ENCODE measurements around the gene NAV1.

Gene NAV1

GRCh38 chr1:201551877-201552731 lies 13.2 kb downstream of the NAV1 start:
- DNase-seq = peak in 1 of 2 donors; percentile 60

GRCh38 chr1:201552941-201553351 lies 14.0 kb downstream of the NAV1 start:
- no peak for DNase-seq

- no peak for DNase-seq
Measured at GRCh38 chr1:201553496-201554189, 14.7 kb downstream of the NAV1 start.

GRCh38 chr1:201554190-201554600 lies 15.3 kb downstream of the NAV1 start:
- no peak for DNase-seq

- no peak for DNase-seq
Measured at GRCh38 chr1:201554789-201555592, 16.1 kb downstream of the NAV1 start.

GRCh38 chr1:201555593-201555945 lies 16.6 kb downstream of the NAV1 start:
- no peak for DNase-seq

GRCh38 chr1:201556841-201557571 lies 18.1 kb downstream of the NAV1 start:
- DNase-seq = no peak

- no peak for DNase-seq
Measured at GRCh38 chr1:201557572-201557958, 18.6 kb downstream of the NAV1 start.

GRCh38 chr1:201559679-201560162 lies 20.8 kb downstream of the NAV1 start:
- peak; percentile 53 to 67 for DNase-seq

GRCh38 chr1:201560328-201561194 lies 21.6 kb downstream of the NAV1 start:
- DNase-seq = no peak

GRCh38 chr1:201561195-201561564 lies 22.3 kb downstream of the NAV1 start:
- DNase-seq = no peak

GRCh38 chr1:201561601-201562000 lies 22.7 kb downstream of the NAV1 start:
- no peak for DNase-seq

GRCh38 chr1:201562257-201562656 lies 23.3 kb downstream of the NAV1 start:
- DNase-seq = no peak

- no peak for DNase-seq
Measured at GRCh38 chr1:201562659-201563405, 23.9 kb downstream of the NAV1 start.

GRCh38 chr1:201563406-201563780 lies 24.5 kb downstream of the NAV1 start:
- DNase-seq = no peak

GRCh38 chr1:201563941-201564340 lies 25.0 kb downstream of the NAV1 start:
- no peak for DNase-seq

- no peak for DNase-seq
Measured at GRCh38 chr1:201565024-201565730, 26.2 kb downstream of the NAV1 start.

GRCh38 chr1:201565771-201566528 lies 27.0 kb downstream of the NAV1 start:
- no peak for DNase-seq

GRCh38 chr1:201566529-201566823 lies 27.5 kb downstream of the NAV1 start:
- DNase-seq = no peak
